ENCODE measurements around the gene FOXO1.

DNA sequence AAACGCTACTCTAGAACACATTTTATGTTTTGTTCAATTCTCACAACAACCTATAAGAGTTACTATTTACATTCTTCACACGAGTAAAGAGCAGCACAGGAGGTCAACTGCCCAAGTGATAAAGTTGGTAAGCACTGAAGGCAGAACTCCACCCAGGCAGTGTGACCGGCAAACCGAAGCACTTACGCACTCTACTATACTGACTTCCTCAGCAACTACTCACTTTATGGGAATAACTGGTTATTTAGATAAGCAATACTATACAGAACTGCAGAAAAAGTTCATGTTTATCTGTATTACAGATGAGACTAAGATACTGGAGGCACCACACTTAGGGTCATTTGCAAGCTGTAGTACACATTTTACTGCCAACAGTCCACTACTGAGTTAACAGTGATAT is 28.8 kb downstream of the FOXO1 start:
- TF ChIP-seq, protein P1, sequence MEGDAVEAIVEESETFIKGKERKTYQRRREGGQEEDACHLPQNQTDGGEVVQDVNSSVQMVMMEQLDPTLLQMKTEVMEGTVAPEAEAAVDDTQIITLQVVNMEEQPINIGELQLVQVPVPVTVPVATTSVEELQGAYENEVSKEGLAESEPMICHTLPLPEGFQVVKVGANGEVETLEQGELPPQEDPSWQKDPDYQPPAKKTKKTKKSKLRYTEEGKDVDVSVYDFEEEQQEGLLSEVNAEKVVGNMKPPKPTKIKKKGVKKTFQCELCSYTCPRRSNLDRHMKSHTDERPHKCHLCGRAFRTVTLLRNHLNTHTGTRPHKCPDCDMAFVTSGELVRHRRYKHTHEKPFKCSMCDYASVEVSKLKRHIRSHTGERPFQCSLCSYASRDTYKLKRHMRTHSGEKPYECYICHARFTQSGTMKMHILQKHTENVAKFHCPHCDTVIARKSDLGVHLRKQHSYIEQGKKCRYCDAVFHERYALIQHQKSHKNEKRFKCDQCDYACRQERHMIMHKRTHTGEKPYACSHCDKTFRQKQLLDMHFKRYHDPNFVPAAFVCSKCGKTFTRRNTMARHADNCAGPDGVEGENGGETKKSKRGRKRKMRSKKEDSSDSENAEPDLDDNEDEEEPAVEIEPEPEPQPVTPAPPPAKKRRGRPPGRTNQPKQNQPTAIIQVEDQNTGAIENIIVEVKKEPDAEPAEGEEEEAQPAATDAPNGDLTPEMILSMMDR (IDR thresholded peaks at IDR 0.05; ENCODE audit: low read depth, low read length): no peak
- TF ChIP-seq POLR2A (IDR thresholded peaks at IDR 0.05; ENCODE audit: extremely low read depth, insufficient read length): no peak
- TF ChIP-seq, protein P2, sequence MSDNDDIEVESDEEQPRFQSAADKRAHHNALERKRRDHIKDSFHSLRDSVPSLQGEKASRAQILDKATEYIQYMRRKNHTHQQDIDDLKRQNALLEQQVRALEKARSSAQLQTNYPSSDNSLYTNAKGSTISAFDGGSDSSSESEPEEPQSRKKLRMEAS (IDR thresholded peaks at IDR 0.05; ENCODE audit: low read depth, low read length): no peak
